Left renal pelvis (tissue), 4 donors: ENCODE data around the gene PARVB. TPM values are rescaled to one million over a fixed set of nuclear protein-coding genes. Genes with fewer than 3 reads are reported as not detected.

ENCODE experiments used
- DNase-seq, 4 donors: peaks; one replicate each; pipeline ENCODE4 v3.0.0-alpha.2; 2013; ENCODE audit warnings: low read depth in 4 of 4, low spot score in 3 of 4
- polyA plus RNA-seq, 4 donors: library from polyadenylated mRNA; unstranded; fragments of 120-200 nt; gene quantifications; one replicate each; pipeline ENCODE4 v1.2.1, GENCODE V29; 2013; ENCODE audit not compliant: insufficient read length in 4 of 4

Gene PARVB
- polyA plus RNA-seq, 4 donors, result 14.6 to 24.2 (median 20.2) TPM

DNA sequence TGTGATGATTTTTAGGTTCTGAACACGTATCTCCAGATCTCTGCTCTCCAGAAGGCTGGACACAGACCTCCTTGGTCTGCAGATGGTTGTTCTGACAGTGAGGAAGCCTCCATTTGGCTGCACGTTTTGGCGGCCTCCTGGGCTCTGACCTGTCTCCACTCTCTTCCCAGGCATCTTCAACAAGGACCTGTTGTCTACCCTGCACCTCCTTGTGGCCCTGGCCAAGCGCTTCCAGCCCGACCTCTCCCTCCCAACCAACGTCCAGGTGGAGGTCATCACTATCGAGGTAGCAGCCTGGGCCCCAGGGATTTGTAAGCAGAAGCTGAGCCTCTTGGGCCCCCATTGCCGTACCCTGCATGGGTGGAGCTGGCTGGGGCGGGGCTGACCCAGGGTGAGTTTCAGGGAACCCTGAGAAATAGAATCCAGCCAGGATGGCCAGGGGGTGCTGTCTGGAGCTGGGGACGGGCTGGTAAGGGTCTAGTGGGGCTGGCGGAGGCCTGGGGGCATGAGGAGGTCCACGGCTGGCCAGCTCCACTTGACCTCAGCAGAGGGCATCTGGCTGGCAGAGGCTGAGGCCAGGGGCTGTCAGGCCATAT lies 166.4 kb downstream of the PARVB start:
- no peak for DNase-seq

DNA sequence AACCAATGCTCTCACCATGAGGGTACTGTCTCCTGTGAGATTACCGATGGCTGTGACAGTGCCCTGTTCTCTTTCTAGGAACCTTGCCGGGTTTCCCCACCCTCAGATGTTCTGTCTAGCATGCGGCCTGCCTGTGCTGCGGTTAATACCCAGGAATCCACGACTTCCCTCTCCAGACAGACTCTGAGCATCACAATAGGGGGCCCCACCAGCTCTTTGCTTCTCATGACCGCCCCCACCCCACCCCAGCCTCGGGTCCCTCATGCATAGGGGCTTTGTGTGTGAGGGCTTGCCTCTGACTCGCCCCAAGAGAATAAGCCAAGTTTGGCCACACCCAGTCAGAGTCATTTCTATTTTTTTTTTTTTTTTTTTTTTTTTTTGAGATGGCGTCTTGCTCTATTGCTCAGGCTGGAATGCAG lies 166.9 kb downstream of the PARVB start:
- DNase-seq, result no peak

DNA sequence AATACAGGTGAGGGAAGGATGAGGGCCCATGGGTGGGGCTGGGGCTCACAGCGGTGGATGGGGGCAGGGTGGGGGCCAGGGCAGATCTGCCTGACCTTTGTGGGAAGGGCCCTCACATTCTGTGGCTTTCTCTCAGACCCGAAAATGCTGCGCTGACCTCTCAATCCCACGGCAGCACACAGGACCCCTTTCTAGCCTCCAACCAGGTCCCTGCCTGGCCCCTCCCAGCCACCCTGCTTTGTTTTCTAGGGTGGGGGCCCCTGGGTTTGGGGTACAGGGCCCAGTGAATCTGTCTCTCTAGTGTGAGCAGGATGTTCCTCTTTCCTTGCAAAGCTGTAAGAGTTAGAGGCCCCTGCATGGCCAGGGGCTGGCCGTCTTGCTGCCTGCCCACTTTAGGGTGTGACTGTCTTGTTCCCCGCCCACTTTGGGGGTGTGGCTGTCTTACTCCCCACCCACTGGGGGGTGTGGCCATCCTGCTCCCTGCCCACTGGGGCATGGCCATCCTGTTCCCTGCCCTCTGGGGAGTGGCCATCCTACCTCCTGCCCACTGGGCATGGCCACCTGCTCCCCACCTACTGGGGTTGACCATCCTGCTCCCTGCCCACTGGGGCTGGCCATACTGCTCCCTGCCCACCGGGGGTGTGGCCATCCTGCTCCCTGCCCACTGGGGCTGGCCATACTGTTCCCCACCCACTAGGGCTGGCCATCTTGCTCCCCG lies 168.2 kb downstream of the PARVB start:
- no peak for DNase-seq

DNA sequence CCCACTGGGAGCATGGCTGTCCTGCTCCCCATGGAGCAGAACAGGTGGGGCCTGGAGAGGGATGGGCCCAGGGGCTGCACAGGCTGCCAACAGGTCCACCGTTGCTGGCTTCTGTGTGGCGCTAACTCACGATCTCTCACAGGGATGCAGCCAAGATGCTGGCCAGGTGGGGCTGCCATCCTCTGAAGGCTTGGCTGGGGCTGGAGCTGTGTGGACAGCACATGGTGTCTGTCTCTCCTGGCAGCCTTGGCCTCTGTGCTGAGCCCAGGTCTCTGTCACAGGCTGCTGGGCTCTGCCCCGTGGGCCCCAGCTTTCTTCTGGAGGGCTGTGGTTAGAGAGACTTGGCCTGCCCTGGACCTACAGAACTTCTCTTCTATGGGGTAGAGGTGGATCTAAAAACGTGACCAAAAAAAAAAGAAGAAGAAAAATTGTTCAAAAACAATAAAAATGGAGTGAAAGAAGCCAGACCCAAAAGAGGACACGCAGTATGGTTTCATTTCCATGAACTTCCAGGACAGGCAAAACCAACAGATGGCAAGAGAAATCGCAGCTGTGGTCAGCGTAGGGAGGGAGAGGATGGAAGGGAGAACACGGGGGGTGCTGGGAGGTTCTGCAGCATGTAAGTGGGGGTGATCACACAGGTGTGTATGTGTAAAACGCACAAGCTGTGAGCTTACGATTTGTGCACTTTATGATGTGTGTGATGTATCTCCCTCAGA lies 168.9 kb downstream of the PARVB start:
- DNase-seq, result no peak

DNA sequence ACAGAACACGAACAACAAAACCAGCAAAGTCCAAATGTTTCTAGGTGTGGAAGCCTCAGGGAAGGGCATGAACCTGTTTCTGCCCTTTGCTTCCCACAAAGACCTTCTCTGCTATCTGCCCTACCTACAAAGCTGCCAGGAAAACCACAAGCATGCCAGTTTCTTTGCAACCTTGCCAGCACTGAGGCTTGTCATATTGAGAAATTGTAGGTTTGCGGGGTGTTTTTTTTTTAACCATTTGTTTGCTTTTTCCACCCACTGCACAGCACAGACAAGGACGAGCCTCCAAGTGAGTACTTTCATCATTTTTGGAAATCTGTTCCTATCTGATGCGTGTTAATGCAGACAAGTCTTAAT lies 169.4 kb downstream of the PARVB start:
- no peak for DNase-seq

DNA sequence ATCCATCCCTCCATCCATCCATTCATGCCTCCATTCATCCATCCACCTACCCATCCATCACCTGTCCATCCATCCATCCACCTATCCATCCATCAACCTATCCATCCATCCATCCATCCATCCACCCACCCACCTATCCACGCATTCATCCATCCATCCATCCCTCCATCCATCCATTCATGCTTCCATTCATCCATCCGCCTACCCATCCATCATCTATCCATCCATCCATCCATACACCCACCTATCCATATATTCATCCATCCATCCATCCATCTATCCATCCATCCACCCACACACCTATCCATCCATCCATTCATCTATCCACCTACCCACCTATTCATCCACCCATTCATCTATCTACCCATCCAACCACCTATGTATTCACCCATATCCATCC lies 170.5 kb downstream of the PARVB start:
- DNase-seq, result no peak

DNA sequence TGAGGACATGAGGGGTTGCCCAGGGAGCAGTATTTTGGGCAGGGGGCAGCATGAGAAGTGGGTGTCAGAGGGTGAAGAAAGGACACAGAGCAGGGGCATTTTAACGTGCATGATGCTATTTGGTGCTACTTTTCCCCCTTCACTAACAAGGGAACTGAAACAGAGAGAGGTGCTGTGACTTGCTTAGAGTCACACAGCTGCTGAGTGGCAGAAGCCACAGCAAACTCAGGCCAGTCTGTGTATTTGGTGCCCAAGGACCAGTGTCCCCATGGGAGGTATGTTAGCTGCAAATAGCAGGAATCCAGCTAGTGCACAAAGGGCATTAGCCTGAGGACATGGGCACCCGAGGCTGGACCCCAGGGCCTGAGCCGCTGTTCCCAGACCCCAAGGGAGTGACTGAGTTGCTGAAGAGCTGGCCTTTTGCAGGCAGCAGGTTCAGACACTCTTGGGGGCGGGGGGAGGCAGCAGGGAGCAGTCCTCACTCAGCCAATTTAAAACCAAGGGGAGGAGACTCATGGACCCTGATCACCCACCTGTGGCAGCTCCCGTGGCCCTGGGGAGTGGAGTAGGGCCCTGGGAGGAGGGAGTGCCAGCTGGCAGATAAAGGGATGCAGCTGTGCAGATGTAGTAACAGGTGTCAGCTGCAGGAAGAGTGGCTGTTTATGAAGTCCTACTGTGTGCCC lies 171.2 kb downstream of the PARVB start:
- DNase-seq, result no peak

DNA sequence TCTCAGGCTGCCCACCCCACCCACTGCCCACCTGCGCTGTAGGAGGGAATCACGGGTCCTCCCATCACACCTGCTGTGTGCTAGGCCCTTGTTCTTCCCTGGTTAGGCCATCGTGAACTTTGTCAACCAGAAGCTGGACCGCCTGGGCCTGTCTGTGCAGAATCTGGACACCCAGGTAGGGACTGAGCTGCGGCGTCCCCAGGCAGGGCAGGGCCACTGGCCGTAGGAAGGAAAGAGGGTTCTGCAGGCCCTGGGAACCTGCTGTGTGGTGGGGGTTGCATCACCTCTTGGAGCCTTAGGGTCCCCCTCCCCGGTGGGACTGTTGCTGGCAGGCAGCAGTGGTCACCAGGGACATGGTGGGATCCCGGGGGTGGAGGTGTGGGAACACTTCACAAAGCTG lies 172.1 kb downstream of the PARVB start:
- no peak for DNase-seq

DNA sequence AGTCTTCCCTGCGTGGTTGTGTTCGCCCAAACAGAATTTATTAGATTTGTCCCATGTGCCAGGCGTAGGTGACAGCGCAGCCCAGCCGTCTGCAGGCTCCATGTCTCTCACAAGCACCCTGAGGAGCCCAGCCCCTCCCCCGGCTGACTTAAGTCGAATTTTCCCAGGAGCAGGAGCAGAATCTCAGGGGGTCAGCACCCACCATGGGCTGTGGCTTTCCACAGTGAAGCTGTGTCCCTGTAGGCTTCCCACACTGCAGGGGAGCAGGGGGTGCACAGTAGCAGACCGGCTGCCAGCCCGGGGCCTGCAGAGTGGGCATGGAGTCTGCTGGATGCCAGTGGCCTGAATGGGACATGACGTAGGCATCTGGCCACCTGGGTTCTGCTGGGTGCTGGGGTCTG lies 172.6 kb downstream of the PARVB start:
- DNase-seq, result no peak

DNA sequence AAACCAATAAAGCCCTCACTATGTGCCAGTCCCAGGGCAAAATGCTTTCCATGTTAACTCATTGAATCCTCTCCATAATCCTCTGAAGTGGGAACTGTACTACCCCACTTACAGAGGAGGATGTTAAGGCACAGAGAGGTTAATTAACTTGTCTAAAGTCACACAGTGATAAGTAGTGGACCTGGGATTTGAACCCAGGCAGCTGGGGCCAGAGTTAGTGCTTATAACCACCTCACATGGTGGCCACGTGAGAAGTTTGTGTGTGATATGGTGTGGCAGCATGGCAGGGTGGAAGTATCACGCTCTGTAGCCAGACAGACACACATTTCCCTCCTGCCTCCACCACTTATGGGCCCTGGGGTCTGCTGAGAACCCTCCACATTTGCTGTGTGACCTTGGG lies 173.2 kb downstream of the PARVB start:
- DNase-seq, result no peak

DNA sequence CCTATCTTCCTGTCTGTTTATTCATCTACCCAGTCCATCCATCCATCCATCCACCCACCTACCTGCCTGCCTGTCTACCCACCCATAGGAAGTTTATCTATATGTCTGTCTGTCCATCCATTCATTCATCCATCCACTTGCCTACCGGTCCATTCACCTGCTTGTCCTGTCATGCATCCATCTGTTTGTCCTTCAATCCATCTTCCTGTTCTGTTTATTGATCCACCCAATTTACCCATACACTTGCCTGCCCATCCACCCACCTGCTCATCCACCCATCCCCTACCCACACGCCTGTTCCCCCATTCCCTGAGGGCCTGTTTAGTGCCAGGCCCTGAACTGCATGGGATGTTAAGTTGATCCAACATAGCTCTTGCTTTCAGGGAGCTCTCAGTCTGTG lies 175.1 kb downstream of the PARVB start:
- DNase-seq, result no peak

DNA sequence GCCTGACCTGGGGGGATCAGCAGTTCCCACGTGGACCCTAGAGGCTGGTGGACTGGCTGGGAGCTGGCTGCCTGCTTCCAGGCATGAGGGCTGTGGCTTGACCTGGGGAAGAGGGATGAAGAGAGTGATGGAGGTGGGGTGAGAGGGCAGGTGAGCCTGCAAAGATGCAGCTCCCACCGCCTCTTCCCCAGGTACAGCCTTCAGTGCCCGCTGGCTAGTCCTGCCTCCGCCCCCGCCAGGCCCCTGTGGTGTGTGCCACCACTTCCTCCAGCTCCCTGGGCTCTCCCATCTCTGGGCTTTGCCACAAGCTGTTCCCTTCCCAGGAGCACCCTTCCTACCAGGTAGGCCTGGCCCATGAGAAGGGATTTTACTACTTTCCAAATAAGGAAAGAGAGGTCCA lies 175.8 kb downstream of the PARVB start:
- DNase-seq, result no peak

DNA sequence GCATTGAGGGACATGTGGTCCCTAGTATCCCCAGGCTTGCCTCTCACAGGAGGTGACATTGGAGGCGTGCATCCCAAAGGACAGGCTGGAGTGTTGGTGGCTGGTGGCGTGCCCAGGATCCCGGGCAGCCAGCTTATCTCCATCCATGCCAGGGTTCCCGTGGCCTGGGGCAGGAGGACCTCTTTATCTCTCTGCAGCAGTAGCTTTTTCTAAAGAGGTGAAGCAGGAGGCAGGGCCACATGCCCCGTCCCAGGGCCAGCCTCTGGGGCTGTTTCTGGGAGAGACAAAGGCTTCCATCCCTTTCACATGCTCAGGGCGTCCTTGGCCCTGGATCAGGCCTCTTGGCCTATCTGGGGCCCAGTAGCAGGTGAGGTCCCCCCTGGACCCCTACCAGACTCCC lies 176.3 kb downstream of the PARVB start:
- no peak for DNase-seq

DNA sequence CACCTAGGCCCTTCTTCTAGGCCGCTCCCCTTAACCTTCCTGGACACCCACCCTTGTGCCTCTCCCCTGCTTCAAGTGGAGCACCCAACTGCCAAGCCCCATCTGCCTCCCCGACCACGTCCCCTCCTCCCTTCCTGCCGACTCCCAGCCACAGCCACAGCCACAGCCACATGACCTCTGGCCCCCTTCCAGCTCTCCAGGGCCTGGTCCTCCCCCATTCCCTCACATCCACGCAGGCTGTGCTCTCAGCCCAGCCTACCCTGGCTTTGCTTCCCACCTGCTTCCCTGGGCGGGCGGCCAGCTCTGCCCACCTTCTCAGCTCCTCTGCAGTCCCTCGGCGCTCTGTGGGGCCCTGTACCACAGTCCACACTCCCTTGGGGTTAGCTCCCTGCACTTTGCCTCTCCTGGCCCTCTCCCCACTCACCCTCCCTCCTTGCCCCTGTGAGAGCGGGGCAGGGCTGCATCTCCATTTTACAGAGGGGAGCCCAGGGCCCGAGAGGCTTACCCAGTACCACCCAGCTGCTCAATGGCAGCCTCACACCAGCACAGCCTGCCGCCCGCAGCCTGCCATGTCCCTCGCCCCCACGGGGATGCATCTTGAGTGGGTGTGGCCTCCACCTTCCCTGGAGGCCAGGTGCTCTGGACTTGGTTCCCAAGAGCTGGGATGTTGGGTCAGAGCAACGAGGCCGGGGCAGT lies 176.9 kb downstream of the PARVB start:
- DNase-seq, result no peak

DNA sequence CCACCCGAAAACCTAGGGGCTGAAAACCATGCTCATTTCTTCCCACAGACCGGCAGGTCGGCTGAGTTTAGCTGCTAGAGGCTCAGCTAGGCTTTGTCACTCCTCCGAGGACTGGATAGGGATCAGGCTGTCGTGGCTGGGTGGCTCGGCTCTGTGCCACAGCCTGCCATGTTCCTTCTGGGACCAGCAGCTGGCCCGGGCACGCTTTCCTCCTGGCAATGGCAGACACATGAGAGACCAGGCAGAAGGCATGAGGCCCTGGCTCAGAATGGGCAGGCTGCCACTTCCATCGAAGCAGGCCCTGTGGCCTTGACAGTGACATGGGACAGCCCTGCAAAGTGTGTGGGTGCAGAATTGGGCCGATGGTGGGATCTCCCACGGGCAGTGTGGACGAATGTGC lies 177.6 kb downstream of the PARVB start:
- DNase-seq, result no peak

DNA sequence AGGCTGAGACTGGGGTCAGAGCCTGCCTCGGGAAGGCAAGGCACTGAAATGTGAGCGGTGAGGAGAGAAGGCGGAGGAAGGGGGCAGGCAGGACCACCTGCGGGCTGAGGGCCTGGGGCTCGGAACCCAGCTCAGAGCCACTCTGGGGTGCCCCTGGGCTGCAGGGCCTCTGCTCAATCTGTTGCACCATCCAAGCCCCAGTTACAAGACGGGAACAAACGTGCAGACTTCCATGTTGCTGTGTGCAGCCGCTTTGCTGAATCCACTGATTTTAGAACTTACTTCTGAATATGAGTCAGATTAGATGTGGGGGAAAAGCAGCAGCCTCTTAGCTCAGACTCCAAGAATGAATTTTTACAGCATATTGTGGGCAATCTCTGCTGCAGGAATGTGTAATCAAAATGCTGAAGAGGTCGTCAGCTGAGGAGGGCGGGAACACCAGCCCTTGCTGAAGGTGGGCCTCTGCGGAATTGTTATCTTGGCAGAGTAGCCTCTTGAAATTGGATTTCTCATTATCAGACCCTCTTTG lies 178.2 kb downstream of the PARVB start:
- DNase-seq, result no peak

DNA sequence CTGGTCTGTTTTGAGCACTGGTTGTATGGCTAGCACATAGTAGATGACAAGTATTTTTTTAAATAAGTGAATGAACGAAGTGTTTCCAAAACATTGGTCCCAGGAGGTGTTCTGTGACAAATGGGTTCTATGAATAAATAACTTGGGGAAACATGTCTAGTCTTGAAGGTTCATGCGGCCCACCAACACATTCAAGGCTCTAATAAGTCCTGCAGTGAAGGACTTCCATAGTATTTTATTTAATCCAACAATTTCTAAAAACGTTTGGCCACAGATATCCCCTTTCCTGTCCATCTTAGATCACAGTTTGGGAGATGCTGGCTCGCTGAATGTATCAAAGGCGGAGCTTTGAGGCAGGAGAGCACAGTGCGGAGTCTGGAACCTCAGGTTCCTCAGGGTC lies 179.1 kb downstream of the PARVB start:
- no peak for DNase-seq

DNA sequence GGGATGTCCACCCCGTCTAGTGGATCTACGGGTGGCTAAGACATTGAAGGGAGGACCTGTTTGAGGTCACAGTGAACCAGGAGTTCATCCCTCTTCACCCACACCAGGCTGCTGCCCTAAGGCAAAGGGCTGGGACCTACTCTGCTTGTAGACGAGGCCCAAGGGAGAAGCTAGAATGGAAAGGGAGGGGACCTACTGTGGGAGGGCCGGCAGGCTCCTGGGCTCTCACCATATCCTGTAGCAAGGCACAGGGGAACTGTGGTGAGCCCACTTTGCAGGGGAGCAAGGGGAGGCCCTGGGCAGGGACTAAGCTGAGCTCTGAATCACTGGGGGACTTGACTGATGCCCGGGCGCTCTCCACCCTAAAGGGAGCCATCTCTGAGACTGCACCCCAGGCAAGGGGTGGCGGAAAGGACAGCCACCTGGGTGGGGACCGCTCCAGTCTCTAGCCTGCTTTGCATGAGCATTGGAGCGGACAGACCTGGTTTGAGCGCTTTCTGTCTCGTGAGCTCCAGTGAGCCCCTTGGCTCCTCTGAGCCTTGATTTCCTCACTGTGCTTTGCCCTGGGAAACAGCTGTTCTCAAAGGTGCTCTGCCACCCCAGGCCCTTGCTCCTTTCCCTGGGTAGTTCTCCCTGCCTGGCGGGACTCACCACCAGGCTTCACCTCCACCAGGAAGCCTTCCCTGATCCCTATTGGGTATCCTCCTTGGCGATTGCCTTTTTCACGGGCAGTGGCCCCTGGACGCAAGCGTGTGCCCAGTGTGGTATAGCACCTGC lies 180.8 kb downstream of the PARVB start:
- no peak for DNase-seq

DNA sequence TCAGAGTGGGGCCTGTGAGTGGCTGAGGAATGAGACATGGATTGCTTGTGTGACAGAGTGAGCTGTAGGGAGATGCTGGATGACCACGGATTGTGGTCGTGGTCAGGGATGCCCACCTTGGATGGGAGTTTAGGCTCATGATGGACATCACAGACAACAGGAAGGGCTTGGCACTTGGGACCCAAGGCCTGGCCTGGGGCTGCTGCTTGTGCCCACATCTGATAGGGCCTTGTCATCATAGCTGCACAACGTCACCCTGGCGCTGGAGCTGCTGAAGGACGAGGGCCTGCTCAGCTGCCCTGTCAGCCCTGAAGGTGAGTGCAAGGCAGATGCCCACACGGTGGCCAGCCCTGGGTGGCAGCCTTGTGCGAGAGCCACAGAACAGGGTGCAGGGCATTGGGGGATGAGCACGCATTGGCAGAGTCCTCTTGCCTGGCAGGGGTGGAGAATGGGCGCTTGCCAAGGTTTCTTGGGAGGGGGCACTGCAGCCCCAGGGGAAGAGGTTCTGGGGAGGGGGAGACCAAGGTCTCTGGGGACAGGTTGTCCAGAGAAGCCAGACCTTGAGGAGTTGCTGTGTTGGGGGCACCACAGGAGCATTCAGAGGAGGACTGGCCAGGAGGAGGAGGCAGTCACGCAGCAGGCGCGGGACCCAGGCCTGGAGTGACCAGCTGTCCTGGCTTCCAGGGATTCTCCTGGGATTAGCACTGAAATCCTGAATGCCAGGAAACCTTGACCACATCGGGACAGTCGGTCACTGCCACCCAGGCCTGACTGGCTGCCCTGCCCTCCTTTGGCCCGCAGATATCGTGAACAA lies 181.6 kb downstream of the PARVB start:
- no peak for DNase-seq
